OCI-LY7 (cell line): Measurements from ENCODE around the gene ARPC4. TPM values are rescaled to one million over a fixed set of nuclear protein-coding genes. Genes with fewer than 3 reads are reported as not detected.

Experiments
- BruUV-seq: library from RNA; stranded (reverse); fragments of 400-500 nt; replicated peaks from 2 replicates; lab custom pipeline; 2021; lab: Mats Ljungman, UMichigan
- CTCF ChIA-PET: fragments of 300-600 bp; sonication (Branson Sonifier 250); formaldehyde crosslinking; loops from one replicate; lab custom pipeline; 2022; ENCODE audit warnings: antibody characterized with exemption; ENCODE audit not compliant: unreplicated experiment; lab: Charles Lee
- POLR2A ChIA-PET: fragments of 300-600 bp; sonication (Branson Sonifier 250); formaldehyde crosslinking; loops from one replicate; lab custom pipeline; 2022; ENCODE audit warnings: antibody characterized with exemption; lab: Charles Lee
- DNase-seq: peaks from one replicate; pipeline ENCODE4 v3.0.0-alpha.2; 2015; ENCODE audit warnings: low spot score
- H2AFZ ChIP-seq: fragments of 200-600 bp; sonication (generic), shearing (Covaris generic); 2 replicates; pipeline ENCODE4 v1.6.1; 2014; ENCODE audit warnings: mild to moderate bottlenecking, antibody characterized with exemption, low read length, moderate library complexity
- H3K27ac ChIP-seq: fragments of 200-600 bp; sonication (generic); 2 replicates; pipeline ENCODE4 v1.5.1; 2014; ENCODE audit warnings: mixed run types, low read depth, mild to moderate bottlenecking, moderate library complexity, low read length, inconsistent platforms; ENCODE audit not compliant: poor library complexity, severe bottlenecking
- H3K36me3 ChIP-seq: fragments of 200-600 bp; sonication (generic); 2 replicates; pipeline ENCODE4 v1.6.1; 2014; ENCODE audit warnings: mild to moderate bottlenecking, antibody characterized with exemption, low read length, moderate library complexity, mixed read lengths; ENCODE audit not compliant: insufficient read depth
- H3K4me1 ChIP-seq: fragments of 200-600 bp; sonication (generic); 2 replicates; pipeline ENCODE4 v1.5.1; 2014; ENCODE audit warnings: mild to moderate bottlenecking, low read length; ENCODE audit not compliant: insufficient read depth, poor library complexity, severe bottlenecking
- H3K4me2 ChIP-seq: fragments of 200-600 bp; sonication (generic); 2 replicates; pipeline ENCODE4 v1.6.1; 2014; ENCODE audit warnings: mild to moderate bottlenecking, low read length
- H3K4me3 ChIP-seq: fragments of 200-600 bp; sonication (generic); 2 replicates; pipeline ENCODE4 v1.5.1; 2014; ENCODE audit warnings: mild to moderate bottlenecking, low read depth, low read length; ENCODE audit not compliant: poor library complexity, severe bottlenecking
- H3K79me2 ChIP-seq: fragments of 200-600 bp; sonication (generic); 2 replicates; pipeline ENCODE4 v1.6.1; 2016; ENCODE audit warnings: low read depth, mild to moderate bottlenecking, low read length, moderate library complexity, mixed read lengths; ENCODE audit not compliant: insufficient read depth
- H3K9me2 ChIP-seq: fragments of 200-600 bp; sonication (generic); 2 replicates; pipeline ENCODE4 v1.6.1; 2016; ENCODE audit warnings: mild to moderate bottlenecking, low read length, mixed read lengths; ENCODE audit not compliant: insufficient read depth
- H3K9me3 ChIP-seq: fragments of 200-600 bp; sonication (generic); 2 replicates; pipeline ENCODE4 v1.6.1; 2014; ENCODE audit warnings: mild to moderate bottlenecking, mixed run types, low read length, mixed read lengths
- H4K20me1 ChIP-seq: fragments of 200-600 bp; sonication (generic); 2 replicates; pipeline ENCODE4 v1.6.1; 2014; ENCODE audit warnings: mild to moderate bottlenecking, antibody characterized with exemption, low read length, moderate library complexity, mixed read lengths; ENCODE audit not compliant: insufficient read depth
- CTCF ChIP-seq: fragments of 200-600 bp; sonication (generic); conservative IDR thresholded peaks from 2 replicates; pipeline ENCODE4 v1.5.1; 2014; ENCODE audit warnings: mild to moderate bottlenecking, antibody characterized with exemption, low read length, moderate library complexity, mixed read lengths
- EZH2phosphoT487 ChIP-seq: fragments of 200-600 bp; sonication (generic); IDR thresholded peaks from 2 replicates; pipeline ENCODE4 v1.6.1; 2018; ENCODE audit warnings: low read depth, borderline replicate concordance, mild to moderate bottlenecking, mixed run types, antibody characterized with exemption, low read length, moderate library complexity, mixed read lengths
- intact Hi-C: fragments of 100-400 bp; cut with micrococcal nuclease; formaldehyde crosslinking; loops from one replicate; pipeline ENCODE4 v1.10.0; 2022; ENCODE audit not compliant: unreplicated experiment
- total RNA-seq, 2 experiments: library from RNA; depleted of rRNA in 1 of 2; stranded (reverse); fragments of >200 nt in 1 of 2; shearing (Covaris generic) in 1 of 2; gene quantifications; 2 replicates each; pipeline ENCODE4 v1.2.3, GENCODE V29; 2014 to 2022

The ARPC4 gene
- total RNA-seq, 2 experiments from 2014 or later, result 99.5 to 118 TPM

- DNase-seq, result no peak
- peaks cover 39% of the 10 kb centered on the region for H3K36me3 ChIP-seq
- H3K4me3 ChIP-seq, result no peak overlapping the region
- H4K20me1 ChIP-seq, result no peaks in the 10 kb centered on the region
- no peaks in the 10 kb centered on the region for H3K9me2 ChIP-seq
- no peak overlapping the region for H2AFZ ChIP-seq
- H3K4me2 ChIP-seq, result no peak overlapping the region
- ChIA-PET CTCF (no interaction called here), POLR2A (interaction anchor here (0.6 to 0.9 kb wide), 3 partner anchors 9 to 297 kb away, joined by 3 to 4 read pairs (median 4); no protein-coding TSS in a partner anchor)
- TF ChIP-seq EZH2phosphoT487 (no peak), CTCF (no peak)
- H3K4me1 ChIP-seq, result peaks cover 7% of the 10 kb centered on the region
- no TSS peak for BruUV-seq
- intact Hi-C loops, result no loop called here
- no peaks in the 10 kb centered on the region for H3K79me2 ChIP-seq
- H3K27ac ChIP-seq, result no peak overlapping the region
- H3K9me3 ChIP-seq, result no peaks in the 10 kb centered on the region
These were observed 30.0 kb upstream of the ARPC4 start for GRCh38 chr3:9762871-9763270.

GRCh38 chr3:9765865-9766264 is 27.0 kb upstream of the ARPC4 start:
- POLR2A ChIA-PET, result interaction anchor here (1.4 kb wide), 1 partner anchor 14 kb away, joined by 4 read pairs; no protein-coding TSS in a partner anchor
- TF ChIP-seq CTCF (no peak), EZH2phosphoT487 (no peak)
- CTCF ChIA-PET, result no interaction called here
- no peak overlapping the region for H3K4me3 ChIP-seq
- peaks cover 7% of the 10 kb centered on the region for H3K4me1 ChIP-seq
- no peaks in the 10 kb centered on the region for H3K79me2 ChIP-seq
- no peak overlapping the region for H2AFZ ChIP-seq
- no peak for DNase-seq
- intact Hi-C loops, result no loop called here
- H3K9me2 ChIP-seq, result no peaks in the 10 kb centered on the region
- H4K20me1 ChIP-seq, result no peaks in the 10 kb centered on the region
- BruUV-seq, result no TSS peak
- H3K4me2 ChIP-seq, result no peak overlapping the region
- H3K36me3 ChIP-seq, result peaks cover 11% of the 10 kb centered on the region
- no peaks in the 10 kb centered on the region for H3K9me3 ChIP-seq
- H3K27ac ChIP-seq, result no peak overlapping the region

GRCh38 chr3:9767418-9767817 is 25.5 kb upstream of the ARPC4 start:
- no peak overlapping the region for H3K27ac ChIP-seq
- H3K36me3 ChIP-seq, result peaks cover 3% of the 10 kb centered on the region; the same call in 1 of the 2 replicates
- H3K4me3 ChIP-seq, result no peak overlapping the region
- intact Hi-C loops, result no loop called here
- H3K4me1 ChIP-seq, result peaks cover 7% of the 10 kb centered on the region
- TF ChIP-seq CTCF, result no peak
- no peak for TF ChIP-seq EZH2phosphoT487
- no peaks in the 10 kb centered on the region for H3K9me3 ChIP-seq
- DNase-seq, result no peak
- H3K9me2 ChIP-seq, result no peaks in the 10 kb centered on the region
- ChIA-PET CTCF (no interaction called here), POLR2A (interaction anchor here (1.4 kb wide), 1 partner anchor 16 kb away, joined by 4 read pairs; no protein-coding TSS in a partner anchor)
- H3K79me2 ChIP-seq, result no peaks in the 10 kb centered on the region
- H3K4me2 ChIP-seq, result no peak overlapping the region
- BruUV-seq, result no TSS peak
- H4K20me1 ChIP-seq, result no peaks in the 10 kb centered on the region
- H2AFZ ChIP-seq, result no peak overlapping the region
